Muscle layer of duodenum (tissue), 2 donors: ENCODE results near the gene BRWD1.
A peak's percentile ranks its signal among the peaks of the same experiment; 100 is the strongest.

Source experiments
- H3K27ac ChIP-seq: one replicate; pipeline ENCODE4 v1.7.0; 2013; ENCODE audit warnings: mild to moderate bottlenecking, low read length
- H3K27me3 ChIP-seq: one replicate; pipeline ENCODE4 v1.7.0; 2013; ENCODE audit warnings: low read depth, mild to moderate bottlenecking, control low read depth, low read length
- H3K36me3 ChIP-seq, 2 donors: one replicate each; pipeline ENCODE4 v1.7.0; 2013; ENCODE audit warnings: low read length in 2 of 2, control low read depth in 1 of 2, mild to moderate bottlenecking in 1 of 2; ENCODE audit not compliant: insufficient read depth in 2 of 2, control insufficient read depth in 1 of 2
- H3K4me1 ChIP-seq, 2 donors: one replicate each; pipeline ENCODE4 v1.7.0; 2013; ENCODE audit warnings: low read length in 2 of 2, mild to moderate bottlenecking in 2 of 2, control low read depth in 1 of 2, moderate library complexity in 1 of 2; ENCODE audit not compliant: insufficient read depth in 2 of 2, control insufficient read depth in 1 of 2
- H3K4me3 ChIP-seq, 2 donors: one replicate each; pipeline ENCODE4 v1.7.0; 2013; ENCODE audit warnings: low read length in 2 of 2, low read depth in 1 of 2, mild to moderate bottlenecking in 1 of 2
- H3K9me3 ChIP-seq, 2 donors: one replicate each; pipeline ENCODE4 v1.7.0; 2013; ENCODE audit warnings: low read length in 2 of 2, control low read depth in 1 of 2, mild to moderate bottlenecking in 1 of 2; ENCODE audit not compliant: control insufficient read depth in 1 of 2
- donor health status: healthy.

Gene BRWD1

GRCh38 chr21:39314143-39315027, 953 bp upstream of the BRWD1 start:
- Histone ChIP-seq H3K27ac (peak overlapping the region; percentile 86), H3K36me3 (peaks cover 0 to 4% of the 10 kb centered on the region in 2 donors), H3K4me1 (peaks cover 0 to 12% of the 10 kb centered on the region in 2 donors), H3K27me3 (no peaks in the 10 kb centered on the region), H3K4me3 (peak overlapping the region; percentile 79 to 80), H3K9me3 (no peaks in the 10 kb centered on the region)

DNA sequence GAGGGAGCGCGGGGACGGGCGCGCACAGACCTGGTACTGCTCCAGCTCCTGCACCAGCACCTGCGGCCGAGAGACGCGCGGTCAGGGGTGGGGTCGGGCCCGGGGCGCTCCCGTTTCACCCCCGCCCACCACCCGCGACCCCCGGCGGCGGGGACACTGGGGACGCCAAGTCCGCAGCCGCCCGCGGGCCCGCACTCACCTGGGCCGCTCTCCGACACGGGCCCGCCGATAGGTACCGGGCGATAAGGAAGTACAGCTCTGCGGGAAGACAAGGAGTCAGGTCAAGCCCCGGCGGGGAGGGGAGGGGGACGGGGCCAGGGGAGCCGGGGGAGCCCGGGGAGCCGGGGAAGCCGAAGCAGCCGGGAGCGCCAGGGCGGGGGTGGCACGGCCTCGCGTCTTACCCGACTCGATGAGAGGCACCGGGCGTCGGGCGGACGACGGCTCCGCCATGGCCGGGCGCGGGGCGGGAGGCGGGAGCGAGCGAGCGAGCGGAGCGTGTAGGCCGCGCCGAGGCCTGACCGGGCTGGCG, 326 bp downstream of the BRWD1 start:
- Histone ChIP-seq H3K27ac (no peak overlapping the region), H3K27me3 (no peaks in the 10 kb centered on the region), H3K4me3 (peak overlapping the region; percentile 16 to 80), H3K9me3 (no peaks in the 10 kb centered on the region), H3K4me1 (peaks cover 0 to 12% of the 10 kb centered on the region in 2 donors), H3K36me3 (peaks cover 4% of the 10 kb centered on the region in 2 donors)

DNA sequence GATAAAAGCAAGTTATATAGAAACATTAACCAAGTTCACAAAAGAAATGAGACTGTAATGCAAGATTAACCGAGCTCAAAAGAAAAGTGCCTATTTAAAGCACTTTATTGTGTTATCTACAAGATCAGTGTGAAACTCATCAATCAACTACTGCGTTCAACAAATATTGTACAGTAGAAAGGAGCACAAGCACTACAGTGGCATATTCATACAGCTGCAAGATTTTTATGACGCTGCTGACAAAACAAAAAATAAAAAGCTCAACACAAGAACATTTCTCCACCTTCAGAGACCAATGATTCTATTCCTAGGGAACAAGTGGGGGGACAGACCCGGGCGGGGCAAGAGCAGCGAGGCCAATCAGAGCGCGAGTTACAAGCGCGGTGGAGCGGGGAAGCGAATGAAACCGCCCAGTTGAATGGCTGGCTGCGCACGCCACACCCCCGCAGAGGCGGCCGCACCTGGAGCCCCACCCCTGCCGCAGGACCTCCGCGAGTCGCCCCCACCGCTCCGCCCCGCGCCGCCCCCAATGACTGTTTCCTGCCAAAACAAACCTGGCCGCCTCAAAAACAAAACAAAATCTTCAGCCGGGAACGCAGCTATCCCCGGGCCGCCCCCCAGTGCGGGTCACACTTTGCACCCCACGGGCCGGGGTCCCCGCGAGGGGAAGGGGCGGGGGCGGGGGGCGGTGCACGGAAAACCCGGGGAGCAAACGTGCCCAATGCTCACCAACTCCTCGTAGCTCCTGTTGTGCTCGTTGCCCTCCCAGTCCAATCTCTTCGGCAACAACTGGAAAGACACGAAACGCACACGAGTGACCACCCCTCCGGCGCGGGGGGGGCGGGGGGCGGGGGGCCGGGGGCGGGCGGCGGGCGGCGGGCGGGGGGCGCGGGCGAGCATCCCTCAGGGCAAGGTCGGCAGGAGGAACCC, 1.1 kb downstream of the BRWD1 start:
- Histone ChIP-seq H3K4me1 (peaks cover 0 to 12% of the 10 kb centered on the region in 2 donors), H3K36me3 (peaks cover 4% of the 10 kb centered on the region in 2 donors), H3K27ac (no peak overlapping the region), H3K4me3 (peak overlapping the region; percentile 58 to 80), H3K27me3 (no peaks in the 10 kb centered on the region), H3K9me3 (no peaks in the 10 kb centered on the region)

DNA sequence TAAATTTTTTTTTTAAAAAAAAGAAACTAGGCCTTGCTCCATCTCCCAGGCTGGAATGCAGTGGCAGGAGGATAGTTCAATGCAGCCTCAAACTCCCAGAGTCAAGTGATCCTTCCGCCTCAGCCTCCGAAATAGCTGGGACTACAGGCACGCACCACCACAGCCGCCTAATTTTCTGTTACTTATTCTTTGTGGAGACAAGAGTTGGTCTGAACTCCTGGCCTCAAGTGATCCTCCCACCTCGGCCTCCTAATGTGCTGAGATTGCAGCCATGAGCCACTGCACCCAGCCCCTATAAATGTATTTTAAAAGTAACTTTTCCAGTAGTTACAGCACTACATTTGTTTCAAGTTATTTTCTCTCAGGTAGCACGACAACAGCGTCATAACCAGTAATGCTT, 2.3 kb downstream of the BRWD1 start:
- no peak overlapping the region for H3K4me3 ChIP-seq
- no peaks in the 10 kb centered on the region for H3K27me3 ChIP-seq
- peaks cover 4% of the 10 kb centered on the region in 2 donors for H3K36me3 ChIP-seq
- H3K9me3 ChIP-seq, result no peaks in the 10 kb centered on the region
- H3K4me1 ChIP-seq, result peaks cover 0 to 12% of the 10 kb centered on the region in 2 donors
- H3K27ac ChIP-seq, result no peak overlapping the region

- H3K4me1 ChIP-seq, result peaks cover 0 to 12% of the 10 kb centered on the region in 2 donors
- H3K9me3 ChIP-seq, result no peaks in the 10 kb centered on the region
- H3K4me3 ChIP-seq, result no peak overlapping the region
- H3K27me3 ChIP-seq, result no peaks in the 10 kb centered on the region
- peaks cover 4 to 11% of the 10 kb centered on the region in 2 donors for H3K36me3 ChIP-seq
- H3K27ac ChIP-seq, result no peak overlapping the region
These were observed 6.0 kb downstream of the BRWD1 start for GRCh38 chr21:39307466-39307865.

DNA sequence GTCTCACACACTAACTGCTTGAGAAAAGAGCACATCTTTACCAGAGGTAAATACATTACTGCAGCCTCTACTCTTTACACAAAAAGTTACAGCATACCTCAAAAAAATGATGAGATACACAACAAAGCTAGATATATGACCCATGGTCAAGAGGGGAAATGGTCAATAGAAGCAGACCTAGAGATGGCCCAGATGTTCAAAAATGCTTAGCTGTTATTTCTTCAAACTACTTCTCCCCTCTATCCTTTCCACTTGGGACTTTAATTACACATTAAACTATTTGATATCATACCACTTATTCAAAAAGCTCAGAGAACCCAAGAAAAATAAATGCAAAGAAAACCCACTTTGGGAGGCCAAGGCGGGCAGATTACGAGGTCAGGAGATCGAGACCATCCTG, 12.8 kb downstream of the BRWD1 start:
- Histone ChIP-seq H3K9me3 (peaks cover 0 to 11% of the 10 kb centered on the region in 2 donors), H3K27me3 (no peaks in the 10 kb centered on the region), H3K4me3 (no peak overlapping the region), H3K27ac (no peak overlapping the region), H3K36me3 (peaks cover 10 to 27% of the 10 kb centered on the region in 2 donors), H3K4me1 (no peaks in the 10 kb centered on the region)

DNA sequence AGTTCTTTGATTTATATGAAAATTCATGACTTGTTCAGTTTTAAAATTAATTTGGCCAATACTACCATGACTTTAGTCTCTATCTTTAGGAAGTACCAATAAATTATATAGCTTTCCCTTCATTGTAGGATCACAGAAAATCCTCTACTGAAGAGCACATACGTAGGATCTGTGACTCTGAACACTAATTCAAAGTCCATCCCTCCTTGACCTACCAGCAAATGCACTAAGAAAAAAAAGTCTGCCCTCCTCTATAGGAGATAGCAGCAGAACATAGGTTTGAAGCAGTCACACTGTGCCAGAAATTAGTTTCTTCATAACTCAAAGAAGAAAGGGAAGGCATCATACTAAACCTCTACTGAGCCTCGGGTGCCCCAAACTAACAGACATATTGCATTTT, 16.5 kb downstream of the BRWD1 start:
- H3K27ac ChIP-seq, result no peak overlapping the region
- no peaks in the 10 kb centered on the region for H3K4me1 ChIP-seq
- H3K4me3 ChIP-seq, result no peak overlapping the region
- H3K9me3 ChIP-seq, result peaks cover 0 to 11% of the 10 kb centered on the region in 2 donors
- H3K36me3 ChIP-seq, result peaks cover 35 to 43% of the 10 kb centered on the region in 2 donors
- H3K27me3 ChIP-seq, result no peaks in the 10 kb centered on the region

- Histone ChIP-seq H3K9me3 (peaks cover 0 to 2% of the 10 kb centered on the region in 2 donors), H3K27me3 (no peaks in the 10 kb centered on the region), H3K4me3 (no peak overlapping the region), H3K27ac (no peak overlapping the region), H3K4me1 (no peaks in the 10 kb centered on the region), H3K36me3 (peaks cover 33 to 40% of the 10 kb centered on the region in 2 donors)
These were observed 24.4 kb downstream of the BRWD1 start for GRCh38 chr21:39288987-39289386.

DNA sequence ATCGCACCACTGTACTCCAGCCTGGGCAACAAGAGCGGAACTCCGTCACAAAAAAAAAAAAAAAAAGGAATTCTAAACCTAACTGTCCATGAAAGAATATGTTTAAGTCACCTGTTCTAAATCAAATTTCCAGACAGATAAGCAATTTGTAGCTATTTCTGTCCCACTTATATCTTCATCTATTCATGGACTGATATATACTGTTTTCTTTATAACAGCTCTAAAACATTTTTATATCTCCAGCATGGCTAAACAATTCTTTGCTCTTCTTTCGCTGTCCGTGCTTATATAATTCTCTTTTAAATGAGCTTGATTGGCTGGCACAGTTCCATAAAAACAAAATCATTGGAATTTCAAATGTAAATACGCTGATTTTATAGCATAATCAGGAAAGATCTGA, 30.5 kb downstream of the BRWD1 start:
- no peak overlapping the region for H3K27ac ChIP-seq
- no peak overlapping the region for H3K4me3 ChIP-seq
- no peaks in the 10 kb centered on the region for H3K27me3 ChIP-seq
- peaks cover 8 to 13% of the 10 kb centered on the region in 2 donors for H3K36me3 ChIP-seq
- H3K9me3 ChIP-seq, result no peaks in the 10 kb centered on the region
- H3K4me1 ChIP-seq, result no peaks in the 10 kb centered on the region

DNA sequence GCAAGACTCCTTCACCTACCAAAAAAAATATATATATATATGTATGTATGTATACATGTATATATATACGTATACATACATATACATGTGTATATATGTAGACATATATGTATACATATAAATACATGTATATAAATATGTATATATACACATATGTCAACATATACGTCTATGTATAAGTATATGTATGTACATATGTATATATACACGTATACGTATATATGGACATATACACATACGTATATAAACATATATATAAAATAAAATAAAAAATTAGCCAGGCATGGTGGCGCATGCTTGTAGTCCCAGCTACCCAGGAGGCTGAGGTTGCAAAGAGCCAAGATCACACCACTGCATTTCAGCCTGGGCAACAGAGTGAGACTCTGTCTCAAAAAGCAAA, 31.6 kb downstream of the BRWD1 start:
- H3K36me3 ChIP-seq, result peaks cover 9 to 10% of the 10 kb centered on the region in 2 donors
- no peaks in the 10 kb centered on the region for H3K27me3 ChIP-seq
- H3K4me3 ChIP-seq, result no peak overlapping the region
- no peaks in the 10 kb centered on the region for H3K9me3 ChIP-seq
- H3K27ac ChIP-seq, result no peak overlapping the region
- H3K4me1 ChIP-seq, result no peaks in the 10 kb centered on the region

DNA sequence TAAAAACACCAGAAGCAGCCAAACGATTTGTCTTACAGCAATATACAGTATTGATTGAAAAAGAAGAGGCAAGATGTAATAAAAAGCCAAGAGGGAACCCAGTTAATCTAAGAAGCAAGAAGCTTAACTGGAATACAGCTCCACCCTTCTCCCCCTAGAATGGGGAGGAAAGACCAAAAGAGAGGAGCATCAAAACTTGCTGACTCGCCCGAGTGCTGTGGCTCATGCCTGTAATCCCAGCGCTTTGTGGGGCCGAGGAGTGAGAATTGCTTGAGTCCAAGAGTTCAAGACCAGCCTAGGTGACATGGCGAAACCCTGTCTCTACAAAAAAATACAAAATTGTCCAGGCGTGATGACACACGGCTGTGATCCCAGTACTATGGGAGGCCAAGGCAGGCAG, 32.2 kb downstream of the BRWD1 start:
- peaks cover 10 to 11% of the 10 kb centered on the region in 2 donors for H3K36me3 ChIP-seq

More for the DNA sequence above, 32.2 kb downstream of the BRWD1 start:
- H3K9me3 ChIP-seq, result no peaks in the 10 kb centered on the region
- no peak overlapping the region for H3K4me3 ChIP-seq
- H3K4me1 ChIP-seq, result no peaks in the 10 kb centered on the region
- H3K27me3 ChIP-seq, result no peaks in the 10 kb centered on the region
- H3K27ac ChIP-seq, result no peak overlapping the region
